GM20000 (cell line): ENCODE results near the gene LRRFIP1.

ENCODE experiments used
- DNase-seq: peaks from one replicate; pipeline ENCODE4 v3.0.0; 2012; ENCODE audit warnings: low spot score
- TF ChIP-seq, protein P1 (sequence below): IDR thresholded peaks from 2 replicates; pipeline ENCODE4 v1.5.1; 2012; ENCODE audit warnings: mild to moderate bottlenecking, control low read depth; ENCODE audit errors: extremely low read depth, missing control alignments

The LRRFIP1 gene

DNA sequence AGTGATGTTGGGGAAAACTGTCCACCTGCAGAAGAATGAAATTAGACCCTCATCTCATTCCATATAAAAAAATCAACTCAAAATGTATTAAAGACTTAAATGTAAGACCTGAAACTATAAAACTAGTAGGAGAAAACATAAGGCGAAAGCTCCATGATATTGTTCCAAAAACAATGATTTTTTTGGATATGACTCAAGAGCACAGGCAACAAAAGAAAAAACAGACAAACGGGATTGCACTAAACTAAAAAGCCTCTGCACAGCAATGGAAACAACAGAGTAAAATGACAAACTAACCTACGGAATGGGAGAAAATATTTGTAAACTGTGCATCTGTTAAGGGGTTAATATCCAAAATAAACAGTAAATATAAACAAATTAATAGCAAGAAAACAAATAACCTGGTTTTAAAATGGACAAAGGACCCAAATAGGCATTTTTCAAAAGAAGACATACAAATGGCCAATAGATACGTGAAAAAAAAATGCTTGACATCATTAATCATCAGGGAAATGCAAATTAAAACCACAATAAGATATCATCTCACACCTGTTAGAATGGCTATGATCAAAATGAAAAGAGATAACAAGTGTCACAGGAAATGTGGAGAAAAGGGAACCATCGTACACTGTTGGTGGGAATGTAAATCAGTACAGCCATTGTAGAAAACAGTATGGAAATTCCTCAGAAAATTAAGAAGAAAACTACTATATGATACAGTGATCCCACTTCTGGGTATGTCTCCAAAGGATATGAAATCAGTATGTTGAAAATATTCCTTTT lies 26.6 kb downstream of the LRRFIP1 start:
- no peak for DNase-seq

DNA sequence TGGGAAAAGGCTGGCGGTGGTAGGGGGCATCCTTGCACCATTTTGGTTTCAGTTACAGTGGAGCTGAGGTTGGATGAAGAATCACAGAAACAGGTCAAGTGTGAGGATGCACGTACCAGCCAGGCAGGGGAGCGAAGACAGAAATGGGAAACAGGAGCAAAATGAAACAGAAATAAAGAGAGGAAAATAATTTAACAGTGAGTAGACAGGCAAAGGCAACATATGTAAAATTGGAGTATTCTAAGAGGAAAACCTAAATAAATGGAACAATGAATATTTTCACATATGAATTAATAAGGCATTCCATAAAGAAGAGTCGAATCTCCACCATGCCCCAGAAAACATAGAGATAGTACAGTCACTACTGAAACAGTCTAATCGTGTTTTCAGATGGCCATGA lies 29.7 kb downstream of the LRRFIP1 start:
- TF ChIP-seq, protein P1, sequence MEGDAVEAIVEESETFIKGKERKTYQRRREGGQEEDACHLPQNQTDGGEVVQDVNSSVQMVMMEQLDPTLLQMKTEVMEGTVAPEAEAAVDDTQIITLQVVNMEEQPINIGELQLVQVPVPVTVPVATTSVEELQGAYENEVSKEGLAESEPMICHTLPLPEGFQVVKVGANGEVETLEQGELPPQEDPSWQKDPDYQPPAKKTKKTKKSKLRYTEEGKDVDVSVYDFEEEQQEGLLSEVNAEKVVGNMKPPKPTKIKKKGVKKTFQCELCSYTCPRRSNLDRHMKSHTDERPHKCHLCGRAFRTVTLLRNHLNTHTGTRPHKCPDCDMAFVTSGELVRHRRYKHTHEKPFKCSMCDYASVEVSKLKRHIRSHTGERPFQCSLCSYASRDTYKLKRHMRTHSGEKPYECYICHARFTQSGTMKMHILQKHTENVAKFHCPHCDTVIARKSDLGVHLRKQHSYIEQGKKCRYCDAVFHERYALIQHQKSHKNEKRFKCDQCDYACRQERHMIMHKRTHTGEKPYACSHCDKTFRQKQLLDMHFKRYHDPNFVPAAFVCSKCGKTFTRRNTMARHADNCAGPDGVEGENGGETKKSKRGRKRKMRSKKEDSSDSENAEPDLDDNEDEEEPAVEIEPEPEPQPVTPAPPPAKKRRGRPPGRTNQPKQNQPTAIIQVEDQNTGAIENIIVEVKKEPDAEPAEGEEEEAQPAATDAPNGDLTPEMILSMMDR: no peak
- DNase-seq: no peak

More for the DNA sequence above, 26.6 kb downstream of the LRRFIP1 start:
- TF ChIP-seq, protein P1: no peak

DNA sequence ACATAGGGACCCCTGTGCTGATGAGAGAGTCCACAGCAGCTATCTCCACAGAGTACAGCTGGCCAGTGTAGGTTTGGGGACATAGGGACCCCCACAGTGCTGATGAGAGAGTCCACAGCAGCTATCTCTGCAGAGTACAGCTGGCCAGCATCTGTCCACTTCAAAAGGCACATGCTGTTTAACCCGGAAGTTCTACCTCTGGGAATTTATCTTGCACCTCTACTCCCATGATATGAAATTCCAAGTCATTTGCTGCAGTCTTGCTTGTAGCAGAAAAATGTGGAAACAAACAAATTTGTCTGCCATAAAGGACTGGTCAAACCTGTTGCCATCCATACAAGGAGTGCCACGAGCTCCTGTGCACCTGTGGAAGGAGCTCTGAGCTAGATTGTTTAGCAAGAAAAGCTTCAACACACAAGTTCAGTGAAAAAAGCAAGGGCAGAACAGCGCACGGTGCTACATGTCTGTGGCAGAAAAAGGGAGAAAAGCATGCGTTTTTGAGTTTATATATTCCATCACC lies 33.1 kb downstream of the LRRFIP1 start:
- TF ChIP-seq, protein P1: no peak
- DNase-seq: no peak

DNA sequence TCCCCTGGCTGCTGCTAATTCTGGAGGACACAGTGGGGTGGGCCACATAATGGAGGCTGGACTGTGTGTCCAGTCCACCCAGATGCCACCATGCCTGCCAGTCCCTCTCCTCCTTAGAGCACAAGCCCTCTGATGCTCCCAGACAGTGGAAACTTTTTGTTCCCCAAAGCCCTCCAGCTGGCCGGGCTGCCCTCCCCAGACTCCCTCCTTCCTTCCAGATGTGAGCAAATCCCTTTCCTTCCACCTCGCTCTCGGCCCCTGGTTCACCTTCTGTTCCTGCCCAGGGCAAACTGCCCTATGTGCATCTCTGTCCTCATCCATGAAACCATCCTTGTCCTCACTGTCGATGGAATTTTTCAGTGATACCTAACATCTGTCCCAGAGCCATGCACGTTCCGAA lies 33.9 kb downstream of the LRRFIP1 start:
- TF ChIP-seq, protein P1: no peak
- DNase-seq: no peak

DNA sequence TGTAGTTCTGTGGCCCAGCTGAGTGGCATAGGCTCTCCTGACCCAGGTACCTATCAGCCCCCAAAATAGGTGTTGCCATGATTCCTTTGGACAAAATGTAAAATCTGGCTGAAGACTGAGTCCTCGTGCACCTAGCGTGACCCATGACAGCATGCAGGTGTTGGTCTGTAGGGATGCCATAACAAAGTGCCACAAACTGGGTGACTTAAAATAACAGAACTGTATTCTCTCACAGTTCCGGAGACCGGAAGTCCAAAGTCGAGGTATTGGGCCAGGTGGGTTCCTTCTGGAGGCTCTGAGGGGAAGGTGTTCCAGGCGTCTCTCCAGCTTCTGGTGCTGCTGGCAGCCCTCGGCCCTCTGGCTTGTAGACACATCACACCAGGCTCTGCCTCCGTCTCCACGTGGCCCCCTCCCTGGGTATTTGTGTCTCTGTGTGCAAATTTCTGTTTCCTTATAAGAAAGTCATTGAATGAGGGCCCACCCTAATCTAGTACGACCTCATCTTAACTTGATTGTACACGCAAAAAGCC lies 34.5 kb downstream of the LRRFIP1 start:
- TF ChIP-seq, protein P1: no peak
- DNase-seq: no peak

DNA sequence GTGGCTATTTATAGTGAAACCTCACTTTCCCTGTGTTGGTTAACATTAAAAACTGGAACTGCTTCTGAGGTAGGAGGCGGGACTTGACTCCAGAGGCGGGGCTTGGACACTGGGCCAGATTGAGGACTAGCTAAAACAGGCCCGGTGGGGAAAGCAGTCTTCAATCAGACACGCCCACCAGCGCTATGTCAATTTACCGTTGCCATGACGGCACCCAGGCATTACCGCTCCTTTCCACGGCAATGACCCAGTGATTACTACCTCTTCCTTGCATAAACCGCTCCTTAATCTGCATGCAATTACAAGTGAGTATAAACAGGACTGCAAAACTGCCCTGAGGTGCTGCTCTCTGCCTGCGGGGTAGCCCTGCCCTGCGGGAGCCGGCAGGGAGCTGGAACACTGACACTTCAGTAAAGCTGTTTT lies 35.3 kb downstream of the LRRFIP1 start:
- TF ChIP-seq, protein P1: no peak
- no peak for DNase-seq

DNA sequence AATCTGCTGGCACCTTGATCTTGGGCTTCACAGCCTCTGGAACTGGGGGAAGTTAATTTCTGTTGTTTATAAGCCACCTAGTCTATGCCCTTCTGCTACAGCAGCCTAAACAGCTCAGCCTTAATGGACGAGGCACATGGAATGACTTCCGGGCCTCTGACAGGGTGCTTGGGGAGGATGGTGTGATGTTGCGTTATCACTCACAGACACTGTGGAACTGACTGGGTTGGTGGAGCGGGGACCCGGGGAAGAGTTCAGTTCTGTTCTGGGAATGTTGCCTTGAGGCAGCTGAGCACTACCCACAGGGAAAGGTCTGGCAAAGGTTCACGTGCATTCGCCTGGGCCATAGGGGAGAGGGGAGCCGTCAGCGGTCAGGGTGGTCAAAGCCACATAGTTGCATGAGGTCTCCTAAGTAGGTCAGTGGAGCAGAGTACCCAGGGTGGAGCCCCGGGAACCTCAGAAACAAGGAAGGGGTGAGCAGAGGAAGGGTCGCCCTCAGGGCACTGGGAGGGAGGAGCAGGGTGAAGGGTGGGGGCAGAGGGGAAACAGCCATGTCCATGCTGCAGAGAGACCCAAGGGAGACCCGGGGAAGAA lies 36.2 kb downstream of the LRRFIP1 start:
- TF ChIP-seq, protein P1: no peak
- DNase-seq: no peak
